OCI-LY7 (cell line): Measurements from ENCODE around the gene POMGNT2.

ENCODE experiments used
- CTCF ChIP-seq: fragments of 200-600 bp; sonication (generic); conservative IDR thresholded peaks from 2 replicates; pipeline ENCODE4 v1.5.1; 2014; ENCODE audit warnings: mild to moderate bottlenecking, antibody characterized with exemption, low read length, moderate library complexity, mixed read lengths
- EZH2phosphoT487 ChIP-seq: fragments of 200-600 bp; sonication (generic); IDR thresholded peaks from 2 replicates; pipeline ENCODE4 v1.6.1; 2018; ENCODE audit warnings: low read depth, borderline replicate concordance, mild to moderate bottlenecking, mixed run types, antibody characterized with exemption, low read length, moderate library complexity, mixed read lengths

- TF ChIP-seq CTCF (no peak), EZH2phosphoT487 (no peak)
Observed at GRCh38 chr3:43091481-43091880, 14.4 kb downstream of the POMGNT2 start.
